ENCODE measurements around the gene TAOK3.
A peak's percentile ranks its signal among the peaks of the same experiment; 100 is the strongest.
"Not testable (repeated sequence)": the region's sequence is repeated elsewhere in the genome, so short reads cannot be mapped to it uniquely, and the experiment has no call there.

TAOK3 gene

DNA sequence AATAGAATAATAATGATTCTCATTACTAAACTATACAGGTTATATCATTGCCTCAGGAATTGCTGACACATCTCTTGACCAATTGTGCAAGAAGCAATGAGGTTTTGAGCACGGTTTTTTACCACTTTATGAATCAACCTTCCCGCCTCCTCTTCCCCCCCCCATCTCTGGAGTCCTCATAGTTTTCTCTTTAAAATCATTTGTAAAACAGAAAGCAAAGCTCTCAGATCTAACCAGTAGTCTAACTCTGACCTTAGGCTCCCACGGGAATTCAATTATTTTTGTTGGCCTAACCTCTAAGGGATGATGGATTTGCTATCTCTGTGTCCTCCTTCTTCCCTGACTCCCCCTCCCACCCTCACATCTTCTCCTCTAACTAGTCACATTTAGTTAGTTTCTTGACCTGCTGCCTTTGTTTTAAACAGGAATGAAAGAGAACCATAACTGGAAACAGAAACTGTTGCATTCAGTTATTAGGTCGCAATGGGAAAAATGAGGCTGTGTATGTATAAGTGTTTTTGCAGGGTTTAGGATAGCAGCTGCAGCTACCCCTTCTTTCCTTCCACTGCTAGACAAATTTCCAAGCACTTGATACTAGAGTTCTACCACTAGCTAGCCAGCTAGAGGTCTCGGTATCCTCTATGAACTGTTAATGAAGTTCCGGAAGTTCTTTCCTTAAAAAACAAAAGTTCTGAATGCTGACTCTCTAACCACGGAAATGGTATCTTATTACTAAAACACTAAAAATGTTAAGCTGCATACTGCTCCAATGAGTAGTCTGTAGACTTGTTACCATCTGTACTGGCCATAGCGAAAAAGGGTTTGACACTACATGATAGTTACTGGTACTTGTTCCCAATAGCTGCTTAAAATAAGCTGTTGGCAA lies 65.4 kb downstream of the TAOK3 start:
- H3K4me1 Mint-ChIP-seq, result peaks cover 43% of the 10 kb centered on the region
- peak overlapping the region; percentile 41 for H3K4me3 Mint-ChIP-seq
- H3K27me3 Mint-ChIP-seq, result no peaks in the 10 kb centered on the region
- no peaks in the 10 kb centered on the region for H3K9me3 Mint-ChIP-seq
- peak; percentile 87 for ATAC-seq
- H3K36me3 Mint-ChIP-seq, result peaks cover 11% of the 10 kb centered on the region
- H3K27ac Mint-ChIP-seq, result no peak overlapping the region

GRCh38 chr12:118304093-118304492 lies 68.6 kb downstream of the TAOK3 start:
- Mint-ChIP-seq H3K9me3 (no peaks in the 10 kb centered on the region), H3K4me1 (peaks cover 59% of the 10 kb centered on the region), H3K27ac (peak overlapping the region; percentile 74), H3K27me3 (no peaks in the 10 kb centered on the region), H3K36me3 (peaks cover 13% of the 10 kb centered on the region), H3K4me3 (peak overlapping the region; percentile 2)
- no peak for ATAC-seq

GRCh38 chr12:118302053-118302452 lies 70.7 kb downstream of the TAOK3 start:
- Mint-ChIP-seq H3K27me3 (no peaks in the 10 kb centered on the region), H3K4me1 (peaks cover 61% of the 10 kb centered on the region), H3K9me3 (no peaks in the 10 kb centered on the region), H3K36me3 (peaks cover 13% of the 10 kb centered on the region), H3K27ac (peak overlapping the region; percentile 41), H3K4me3 (no peak overlapping the region)
- ATAC-seq, result no peak

DNA sequence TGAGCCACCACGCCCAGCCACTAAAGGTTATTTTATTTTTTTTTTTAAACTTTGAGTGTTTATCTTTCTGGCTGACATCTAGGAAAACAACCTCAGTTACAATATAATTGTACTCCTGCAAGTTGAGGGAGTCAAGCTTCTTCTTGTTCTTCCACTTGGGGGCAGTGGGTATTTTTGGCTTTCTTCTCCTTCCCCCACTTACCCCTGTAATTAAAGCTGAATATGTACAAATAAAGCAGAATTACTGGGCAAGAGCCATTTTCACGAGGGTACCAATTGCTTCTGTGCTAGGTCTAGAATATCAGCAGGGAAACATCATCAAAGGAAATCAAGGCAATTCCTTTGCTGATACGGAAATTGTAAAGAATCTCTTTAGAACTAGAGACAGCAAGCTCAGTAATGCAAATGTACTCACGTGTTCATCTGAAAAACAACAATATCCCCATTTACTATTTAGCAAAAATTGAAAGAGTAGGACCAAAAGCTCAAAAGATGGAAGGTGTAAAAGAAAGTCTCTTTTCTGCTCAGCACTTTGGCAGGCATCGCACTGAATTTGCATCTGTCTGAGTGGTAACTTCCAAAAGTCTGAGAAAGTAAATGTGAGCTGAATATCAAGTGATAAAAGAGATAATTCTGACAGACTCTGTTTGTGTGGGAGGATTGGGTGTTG lies 72.8 kb downstream of the TAOK3 start:
- Mint-ChIP-seq H3K27ac (peak overlapping the region; percentile 38), H3K4me1 (peaks cover 60% of the 10 kb centered on the region), H3K27me3 (no peaks in the 10 kb centered on the region), H3K9me3 (no peaks in the 10 kb centered on the region), H3K4me3 (no peak overlapping the region), H3K36me3 (peaks cover 16% of the 10 kb centered on the region)
- ATAC-seq, result no peak

GRCh38 chr12:118297284-118297683 lies 75.4 kb downstream of the TAOK3 start:
- Mint-ChIP-seq H3K4me3 (no peak overlapping the region), H3K9me3 (no peaks in the 10 kb centered on the region), H3K27me3 (no peaks in the 10 kb centered on the region), H3K4me1 (peaks cover 36% of the 10 kb centered on the region), H3K27ac (no peak overlapping the region), H3K36me3 (peaks cover 14% of the 10 kb centered on the region)
- no peak for ATAC-seq

DNA sequence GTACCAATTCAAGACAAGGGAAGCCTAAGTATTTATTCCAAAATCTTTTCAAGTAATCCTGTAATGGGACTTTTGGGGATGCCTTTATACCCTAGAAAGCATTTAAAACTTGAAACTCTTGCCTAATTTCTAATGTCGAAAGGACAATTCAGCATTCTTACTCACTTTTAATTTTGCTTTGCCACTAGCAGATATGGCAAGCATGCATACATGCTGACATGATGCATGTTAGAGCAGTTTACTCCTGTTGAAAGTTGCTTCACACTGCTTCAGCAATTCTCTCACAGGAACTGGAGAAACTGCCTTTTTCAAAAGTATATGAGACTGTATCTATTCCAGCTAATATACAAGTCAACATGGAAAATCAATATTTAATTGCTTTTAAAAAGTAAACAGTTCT lies 79.9 kb downstream of the TAOK3 start:
- ATAC-seq, result no peak
- no peak overlapping the region for H3K4me3 Mint-ChIP-seq
- H3K27ac Mint-ChIP-seq, result no peak overlapping the region
- H3K36me3 Mint-ChIP-seq, result peaks cover 11% of the 10 kb centered on the region
- H3K9me3 Mint-ChIP-seq, result no peaks in the 10 kb centered on the region
- H3K4me1 Mint-ChIP-seq, result peaks cover under 1% of the 10 kb centered on the region
- no peaks in the 10 kb centered on the region for H3K27me3 Mint-ChIP-seq

- ATAC-seq, result no peak
- H3K4me1 Mint-ChIP-seq, result peaks cover 13% of the 10 kb centered on the region
- H3K9me3 Mint-ChIP-seq, result no peaks in the 10 kb centered on the region
- H3K36me3 Mint-ChIP-seq, result peaks cover 24% of the 10 kb centered on the region
- no peak overlapping the region for H3K27ac Mint-ChIP-seq
- no peak overlapping the region for H3K4me3 Mint-ChIP-seq
- H3K27me3 Mint-ChIP-seq, result no peaks in the 10 kb centered on the region
These were observed 82.6 kb downstream of the TAOK3 start for GRCh38 chr12:118290130-118290529.

DNA sequence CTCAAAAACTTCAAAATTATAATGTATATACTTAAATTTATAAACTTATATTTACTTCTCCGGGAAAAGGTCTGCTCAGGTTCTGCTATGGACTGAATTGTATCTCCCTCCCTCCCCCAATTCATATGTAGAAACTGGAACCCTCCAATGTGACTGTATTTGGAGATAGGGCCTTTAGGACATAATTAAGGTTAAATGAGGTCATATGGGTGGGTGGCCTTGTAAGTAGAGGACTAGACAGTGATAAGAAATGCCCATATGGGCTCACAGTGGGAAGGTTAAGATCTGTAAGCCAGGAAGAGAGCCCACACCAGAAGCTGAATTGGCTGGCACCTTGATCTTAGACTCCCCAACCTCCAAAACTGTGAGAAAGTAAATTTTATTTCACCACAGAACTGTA lies 84.5 kb downstream of the TAOK3 start:
- Mint-ChIP-seq H3K36me3 (peaks cover 25% of the 10 kb centered on the region), H3K27me3 (no peaks in the 10 kb centered on the region), H3K27ac (no peak overlapping the region), H3K4me3 (no peak overlapping the region), H3K9me3 (no peaks in the 10 kb centered on the region), H3K4me1 (peaks cover 13% of the 10 kb centered on the region)
- no peak for ATAC-seq

- H3K4me1 Mint-ChIP-seq, result peaks cover 13% of the 10 kb centered on the region
- H3K27me3 Mint-ChIP-seq, result no peaks in the 10 kb centered on the region
These were observed 85.0 kb downstream of the TAOK3 start for GRCh38 chr12:118287728-118288127.

GRCh38 chr12:118282767-118283166 lies 89.9 kb downstream of the TAOK3 start:
- Mint-ChIP-seq H3K36me3 (peaks cover 59% of the 10 kb centered on the region), H3K27ac (no peak overlapping the region), H3K4me1 (peaks cover 19% of the 10 kb centered on the region), H3K27me3 (no peaks in the 10 kb centered on the region), H3K9me3 (peaks cover 8% of the 10 kb centered on the region), H3K4me3 (no peak overlapping the region)
- no peak for ATAC-seq

More at GRCh38 chr12:118287728-118288127, 85.0 kb downstream of the TAOK3 start:
- Mint-ChIP-seq H3K9me3 (no peaks in the 10 kb centered on the region), H3K27ac (peak overlapping the region; percentile 22), H3K4me3 (no peak overlapping the region), H3K36me3 (peaks cover 29% of the 10 kb centered on the region)
- no peak for ATAC-seq

- not testable (repeated sequence) for H3K27ac Mint-ChIP-seq, H3K27me3 Mint-ChIP-seq, H3K4me3 Mint-ChIP-seq, H3K9me3 Mint-ChIP-seq, ATAC-seq
- peaks cover 49% of the 10 kb centered on the region for H3K36me3 Mint-ChIP-seq
- peaks cover 15% of the 10 kb centered on the region for H3K4me1 Mint-ChIP-seq
These were observed 94.4 kb downstream of the TAOK3 start for GRCh38 chr12:118278288-118278687.

DNA sequence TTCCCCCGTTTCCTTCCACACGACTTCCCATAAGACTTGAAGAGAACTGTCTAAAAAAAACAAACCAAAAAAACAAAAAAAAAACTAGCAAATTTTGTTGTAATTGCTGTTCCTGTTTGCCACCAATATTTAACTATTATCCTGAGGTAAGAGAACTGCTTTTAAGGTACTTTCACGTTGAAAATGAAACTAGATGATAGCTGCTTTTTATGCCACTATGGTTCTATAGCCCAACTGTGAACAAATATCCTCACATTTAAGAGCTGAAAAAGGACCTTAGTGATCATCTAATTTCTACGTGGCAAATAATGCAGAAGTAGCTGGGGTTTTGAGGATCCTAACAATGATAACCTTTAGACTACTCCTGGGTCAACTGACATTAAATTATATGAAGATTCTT lies 98.6 kb downstream of the TAOK3 start:
- Mint-ChIP-seq H3K27me3 (no peaks in the 10 kb centered on the region), H3K4me3 (no peak overlapping the region), H3K36me3 (peaks cover 34% of the 10 kb centered on the region), H3K9me3 (peaks cover 4% of the 10 kb centered on the region), H3K4me1 (peaks cover 19% of the 10 kb centered on the region), H3K27ac (peak overlapping the region; percentile 37)
- ATAC-seq, result no peak

DNA sequence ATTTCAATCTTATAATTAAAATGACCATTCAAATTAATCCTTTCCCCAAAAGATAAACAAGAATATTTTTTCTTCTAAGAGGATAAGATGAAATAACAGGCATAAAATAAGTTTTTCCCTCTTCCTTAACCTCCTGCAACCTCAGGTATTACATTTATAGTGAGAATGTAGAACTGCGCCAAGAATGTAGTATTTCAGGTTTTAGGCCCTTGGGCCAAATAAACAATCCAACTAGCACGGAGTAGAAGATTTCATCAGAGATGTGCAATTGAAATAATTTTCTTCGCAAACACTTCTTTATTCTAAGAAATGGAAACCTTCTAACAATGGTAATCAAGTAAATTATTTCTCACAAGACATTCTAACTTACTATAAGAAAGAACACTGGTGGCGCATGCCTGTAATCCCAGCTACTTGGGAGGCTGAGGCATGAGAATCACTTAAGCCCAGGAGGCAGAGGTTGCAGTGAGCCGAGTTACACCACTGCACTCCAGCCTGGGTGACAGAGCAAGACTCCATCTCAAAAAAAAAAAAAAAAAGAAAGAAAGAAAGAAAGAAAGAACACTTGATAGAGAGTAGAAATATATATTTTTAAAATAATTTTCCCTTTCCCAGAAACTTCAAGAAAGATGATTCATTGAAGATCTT lies 100.8 kb downstream of the TAOK3 start:
- H3K4me3 Mint-ChIP-seq, result no peak overlapping the region
- peaks cover 19% of the 10 kb centered on the region for H3K4me1 Mint-ChIP-seq
- no peak overlapping the region for H3K27ac Mint-ChIP-seq
- no peaks in the 10 kb centered on the region for H3K27me3 Mint-ChIP-seq
- H3K36me3 Mint-ChIP-seq, result peaks cover 22% of the 10 kb centered on the region
- no peak for ATAC-seq
- no peaks in the 10 kb centered on the region for H3K9me3 Mint-ChIP-seq

GRCh38 chr12:118271183-118271582 lies 101.5 kb downstream of the TAOK3 start:
- H3K9me3 Mint-ChIP-seq, result no peaks in the 10 kb centered on the region
- peaks cover 18% of the 10 kb centered on the region for H3K4me1 Mint-ChIP-seq
- ATAC-seq, result no peak
- H3K27me3 Mint-ChIP-seq, result no peaks in the 10 kb centered on the region
- H3K27ac Mint-ChIP-seq, result no peak overlapping the region
- peaks cover 24% of the 10 kb centered on the region for H3K36me3 Mint-ChIP-seq
- H3K4me3 Mint-ChIP-seq, result no peak overlapping the region

DNA sequence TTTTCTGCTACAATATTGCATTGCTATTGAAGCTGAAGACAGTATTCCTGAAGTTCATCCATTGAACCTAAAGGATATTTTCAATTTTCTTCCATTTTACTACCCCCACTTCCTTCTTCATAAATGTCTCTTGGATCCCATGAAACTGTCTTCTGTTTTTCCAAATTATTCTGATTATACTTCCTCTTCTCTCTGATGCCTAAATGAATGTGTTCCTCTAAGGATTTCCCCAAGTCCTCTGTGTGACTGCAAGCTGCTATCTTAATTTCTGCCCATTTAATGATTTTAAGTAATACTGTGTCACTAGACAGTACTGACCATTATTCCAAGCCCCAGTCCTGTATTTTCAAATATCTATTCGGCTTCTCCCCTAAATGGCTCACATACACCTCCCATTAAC lies 102.9 kb downstream of the TAOK3 start:
- no peak for ATAC-seq
- no peaks in the 10 kb centered on the region for H3K9me3 Mint-ChIP-seq
- H3K4me1 Mint-ChIP-seq, result peaks cover 10% of the 10 kb centered on the region
- peaks cover 26% of the 10 kb centered on the region for H3K36me3 Mint-ChIP-seq
- H3K4me3 Mint-ChIP-seq, result no peak overlapping the region
- no peaks in the 10 kb centered on the region for H3K27me3 Mint-ChIP-seq
- H3K27ac Mint-ChIP-seq, result no peak overlapping the region
